ENCODE results near the gene SFMBT2. TPM values are rescaled to one million over a fixed set of nuclear protein-coding genes. Genes with fewer than 3 reads are reported as not detected.
"Not testable (repeated sequence)": the region's sequence is repeated elsewhere in the genome, so short reads cannot be mapped to it uniquely, and the experiment has no call there.

The SFMBT2 gene
- polyA plus RNA-seq, 3 donors: 7.0 to 7.9 (median 7.9) TPM

DNA sequence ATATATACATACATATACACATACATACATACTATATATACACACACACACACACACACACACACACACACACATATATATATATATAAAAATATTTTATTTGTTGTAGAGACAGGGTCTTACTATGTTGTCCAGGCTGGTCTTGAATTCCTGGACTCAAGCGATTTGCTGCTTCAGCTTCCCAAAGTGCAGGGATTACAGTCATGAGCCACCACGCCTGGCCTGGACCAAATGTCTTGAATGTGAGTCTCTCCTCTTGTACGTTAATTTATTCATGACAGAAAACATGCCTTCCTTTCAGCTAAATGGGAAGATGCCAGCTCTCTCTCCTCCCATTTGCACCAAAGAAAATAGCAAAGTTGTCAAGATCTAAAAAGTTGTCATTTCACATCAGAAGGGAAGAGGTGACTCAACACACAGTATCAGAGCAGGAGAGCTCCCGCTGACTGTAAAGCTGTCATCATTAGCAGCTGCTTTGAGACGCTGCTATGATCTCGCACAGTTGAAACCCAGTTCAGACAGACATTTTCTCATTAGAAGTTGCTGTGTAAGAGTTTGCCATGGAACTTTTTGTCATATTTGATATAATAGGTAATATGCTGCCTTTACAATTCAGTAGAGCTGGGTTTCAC lies 224.3 kb downstream of the SFMBT2 start:
- DNase-seq (ENCODE audit: extremely low read depth in 1 of 11, low read depth in 9 of 11, low spot score in 4 of 11): no peak

DNA sequence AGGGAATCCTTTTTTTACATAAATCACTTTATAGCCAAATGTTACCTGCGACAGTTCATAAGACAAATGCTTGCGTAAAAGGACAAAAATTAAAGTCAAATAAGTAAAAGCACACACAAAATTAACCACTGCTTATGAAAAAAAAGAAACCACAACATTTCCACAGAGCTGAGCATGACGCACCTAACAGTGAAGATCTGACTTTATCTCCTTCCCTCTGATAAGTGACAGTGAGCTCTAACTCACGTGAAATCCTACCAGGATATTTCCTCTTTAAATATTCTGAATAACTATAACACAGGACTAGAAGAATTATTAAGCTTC lies 225.5 kb downstream of the SFMBT2 start:
- no peak for DNase-seq (ENCODE audit: extremely low read depth in 1 of 11, low read depth in 9 of 11, low spot score in 4 of 11)

DNA sequence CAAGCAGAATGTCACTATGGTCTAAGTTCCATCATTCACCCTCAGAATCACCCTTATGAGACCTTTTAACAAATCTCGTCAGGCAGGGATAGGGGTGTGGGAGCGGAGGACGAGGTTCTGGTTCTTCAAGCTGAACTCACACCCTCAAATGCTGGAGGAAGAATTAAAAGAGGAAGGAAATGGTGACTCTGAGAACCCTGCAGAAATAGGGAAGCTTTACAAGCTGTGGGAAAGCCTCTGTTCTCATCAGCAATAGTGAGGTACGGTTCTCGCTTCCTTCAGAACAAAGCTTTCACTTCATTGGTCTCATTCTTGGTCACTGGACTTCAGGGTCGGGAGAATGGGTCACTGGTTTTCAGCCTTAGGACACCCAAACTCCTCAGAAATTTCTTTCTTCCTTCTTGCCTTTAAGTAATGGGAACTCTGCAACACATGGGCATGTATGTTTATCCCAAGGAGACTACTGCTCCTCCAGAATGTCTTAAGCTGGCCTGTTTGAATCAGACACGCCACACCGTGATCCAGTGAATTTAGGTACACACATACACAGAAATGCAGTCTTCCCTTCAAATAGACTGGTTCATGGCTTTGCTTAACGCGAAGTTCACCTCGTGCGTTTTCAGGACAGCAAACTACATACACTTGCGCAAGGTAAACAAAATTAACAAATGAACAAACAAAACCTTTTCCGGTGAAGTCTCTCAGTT lies 226.0 kb downstream of the SFMBT2 start:
- no peak for DNase-seq (ENCODE audit: extremely low read depth in 1 of 11, low read depth in 9 of 11, low spot score in 4 of 11)

DNA sequence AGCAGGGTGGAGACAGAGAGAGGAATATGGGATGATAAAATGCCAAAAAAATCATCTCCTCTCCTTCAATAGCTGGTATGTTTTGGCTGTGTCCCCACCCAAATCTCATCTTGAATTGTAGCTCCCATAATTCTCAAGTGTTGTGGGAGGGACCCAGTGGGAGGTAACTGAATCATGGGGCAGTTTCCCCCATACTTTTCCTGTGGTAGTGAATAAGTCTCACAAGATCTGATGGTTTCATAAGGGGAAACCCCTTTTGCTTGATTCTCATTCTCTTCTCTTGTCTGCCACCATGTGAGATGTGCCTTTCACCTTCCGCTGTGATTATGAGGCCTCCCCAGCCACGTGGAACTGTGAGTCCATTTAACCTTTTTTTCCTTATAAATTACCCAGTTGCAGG lies 226.7 kb downstream of the SFMBT2 start:
- DNase-seq (ENCODE audit: extremely low read depth in 1 of 11, low read depth in 9 of 11, low spot score in 4 of 11): not testable (repeated sequence)

DNA sequence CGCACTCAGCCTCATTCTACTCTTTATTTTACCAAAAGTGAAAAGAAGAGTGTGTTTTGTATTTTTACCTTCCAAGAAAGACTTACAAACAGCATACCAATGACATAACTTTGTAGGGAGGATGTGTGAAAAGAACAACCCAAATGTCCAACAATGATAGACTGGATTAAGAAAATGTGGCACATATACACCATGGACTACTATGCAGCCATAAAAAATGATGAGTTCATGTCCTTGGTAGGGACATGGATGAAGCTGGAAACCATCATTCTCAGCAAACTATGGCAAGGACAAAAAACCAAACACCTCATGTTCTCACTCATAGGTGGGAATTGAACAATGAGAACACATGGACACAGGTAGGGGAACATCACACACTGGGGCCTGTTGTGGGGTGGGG lies 228.5 kb downstream of the SFMBT2 start:
- not testable (repeated sequence) for DNase-seq (ENCODE audit: extremely low read depth in 1 of 11, low read depth in 9 of 11, low spot score in 4 of 11)

DNA sequence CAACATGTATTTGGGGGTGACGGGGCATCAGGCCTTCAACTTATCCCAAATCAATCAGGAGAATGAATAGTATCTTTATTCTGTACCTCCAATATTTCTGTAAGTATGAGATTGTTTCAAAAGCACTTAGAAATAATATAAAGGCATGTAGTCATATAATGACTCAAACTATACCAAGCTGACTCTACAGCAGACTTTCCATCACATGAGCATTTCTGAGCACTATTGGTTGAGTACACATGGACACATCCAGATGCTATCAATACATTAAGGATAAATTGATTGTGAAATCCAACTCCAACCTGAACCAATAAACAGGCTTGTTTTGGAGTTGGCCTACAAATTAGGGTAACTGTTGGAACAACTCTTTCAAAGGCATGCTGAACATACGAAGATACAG lies 229.4 kb downstream of the SFMBT2 start:
- no peak for DNase-seq (ENCODE audit: extremely low read depth in 1 of 11, low read depth in 9 of 11, low spot score in 4 of 11)

DNA sequence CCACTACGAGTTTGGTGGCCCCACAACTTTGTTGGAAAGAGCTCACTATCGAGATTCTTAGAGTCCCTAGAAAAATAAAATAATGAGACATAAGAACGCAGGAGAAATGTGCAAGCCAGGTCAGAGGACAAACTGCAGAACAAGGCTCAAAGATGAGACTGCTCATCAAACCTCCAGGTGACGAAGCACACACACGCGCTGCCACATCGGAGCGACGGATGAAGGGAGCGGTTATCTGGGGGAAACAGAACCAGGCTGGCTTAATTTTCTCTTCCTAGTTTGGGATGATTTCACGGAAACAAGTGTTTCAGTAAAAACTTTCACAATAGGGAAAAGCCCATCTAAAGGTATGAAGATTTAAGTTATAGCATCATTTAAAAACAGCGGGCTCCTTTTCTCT lies 231.3 kb downstream of the SFMBT2 start:
- no peak for DNase-seq (ENCODE audit: extremely low read depth in 1 of 11, low read depth in 9 of 11, low spot score in 4 of 11)

DNA sequence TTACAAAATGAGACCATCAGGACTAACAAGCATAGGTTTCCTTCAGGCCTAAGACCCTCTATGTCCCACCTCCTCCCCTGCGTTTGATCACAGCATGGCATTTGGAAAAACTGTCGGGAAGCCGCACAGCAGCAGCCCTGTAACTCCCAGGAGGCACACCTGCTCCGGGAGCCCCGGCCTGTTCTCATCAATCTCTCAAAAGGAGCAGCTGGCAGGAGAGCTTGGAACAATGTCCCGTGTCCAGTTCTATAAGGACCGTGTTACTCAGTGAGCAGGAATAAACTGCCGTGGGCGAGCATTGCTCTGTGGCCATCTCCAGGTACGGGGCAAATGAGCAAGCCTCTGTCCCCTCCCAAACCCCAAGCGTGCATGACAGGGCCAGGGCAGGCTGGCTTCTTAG lies 236.9 kb downstream of the SFMBT2 start:
- DNase-seq (ENCODE audit: extremely low read depth in 1 of 11, low read depth in 9 of 11, low spot score in 4 of 11): no peak

DNA sequence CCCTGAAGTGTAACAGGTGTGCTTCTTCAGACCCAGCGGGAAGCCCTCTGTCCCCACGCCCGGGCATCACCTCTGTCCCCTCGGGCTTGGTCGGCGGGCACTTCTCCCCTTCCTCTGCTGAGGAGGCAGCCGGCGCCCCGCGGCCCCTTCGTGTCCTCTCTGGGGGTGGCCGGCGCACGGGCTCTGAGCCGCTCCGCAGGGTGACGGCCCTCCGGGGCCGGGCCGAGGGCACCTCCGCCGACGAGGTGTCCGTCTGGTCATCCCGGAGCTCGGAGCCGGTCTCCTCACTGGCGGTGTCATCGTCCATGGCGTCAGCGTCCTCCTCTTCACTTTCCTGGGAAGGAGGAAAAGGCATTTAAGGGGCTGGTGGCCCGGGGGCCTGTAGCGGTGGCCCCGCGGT lies 239.0 kb downstream of the SFMBT2 start:
- DNase-seq (ENCODE audit: extremely low read depth in 1 of 11, low read depth in 9 of 11, low spot score in 4 of 11): no peak

DNA sequence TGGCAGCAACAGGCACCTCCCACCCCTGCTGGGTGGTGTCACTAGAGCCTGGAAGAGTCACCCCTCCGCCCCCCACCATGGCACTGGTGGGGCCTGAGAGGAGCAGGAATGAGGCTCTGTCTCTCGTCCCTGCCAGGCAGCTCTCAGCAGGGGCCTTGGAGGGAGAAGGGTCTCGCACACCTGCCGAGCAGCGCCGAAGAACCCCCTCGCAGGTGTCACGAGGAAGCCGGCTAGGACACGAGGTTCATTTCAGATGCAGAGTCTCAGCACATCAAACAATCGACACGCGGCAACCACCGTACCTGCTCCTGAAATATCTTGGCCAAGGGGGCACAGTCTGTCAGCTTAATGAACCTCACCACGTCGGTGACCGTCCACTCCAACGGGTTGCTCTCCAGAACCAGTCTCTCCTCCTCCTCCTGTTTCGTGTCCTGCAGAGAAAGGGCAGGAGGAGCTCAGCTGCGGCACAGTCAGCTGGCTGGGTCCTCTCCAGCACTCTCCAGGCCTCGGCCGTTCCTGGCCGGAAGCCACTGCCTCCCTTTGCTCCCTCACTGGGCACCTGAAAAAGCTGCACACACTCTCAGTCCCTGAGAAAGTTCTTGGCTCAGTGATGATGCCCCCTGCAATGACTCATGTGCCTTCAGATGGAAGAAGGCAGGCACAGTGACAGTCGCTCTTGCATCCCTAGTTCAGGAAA lies 240.1 kb downstream of the SFMBT2 start:
- DNase-seq (ENCODE audit: extremely low read depth in 1 of 11, low read depth in 9 of 11, low spot score in 4 of 11): no peak

DNA sequence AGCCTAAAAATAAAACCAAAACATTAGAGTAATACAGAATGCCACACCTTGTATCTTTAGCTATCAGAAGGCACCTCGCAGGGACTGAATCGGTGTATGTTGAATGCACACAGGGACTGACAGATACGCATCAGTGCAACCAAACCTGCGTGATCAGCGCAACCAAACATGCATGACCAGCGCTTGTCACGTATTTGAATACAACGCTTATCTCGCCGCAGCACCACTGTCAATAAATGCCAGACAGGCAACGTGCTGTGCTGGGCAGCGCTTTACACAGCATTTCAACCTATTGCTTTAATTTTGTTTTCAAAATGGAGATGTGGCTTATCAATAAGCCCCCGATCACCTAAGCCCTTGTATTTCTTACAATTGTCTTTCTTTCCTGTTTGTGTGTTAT lies 242.4 kb downstream of the SFMBT2 start:
- no peak for DNase-seq (ENCODE audit: extremely low read depth in 1 of 11, low read depth in 9 of 11, low spot score in 4 of 11)

DNA sequence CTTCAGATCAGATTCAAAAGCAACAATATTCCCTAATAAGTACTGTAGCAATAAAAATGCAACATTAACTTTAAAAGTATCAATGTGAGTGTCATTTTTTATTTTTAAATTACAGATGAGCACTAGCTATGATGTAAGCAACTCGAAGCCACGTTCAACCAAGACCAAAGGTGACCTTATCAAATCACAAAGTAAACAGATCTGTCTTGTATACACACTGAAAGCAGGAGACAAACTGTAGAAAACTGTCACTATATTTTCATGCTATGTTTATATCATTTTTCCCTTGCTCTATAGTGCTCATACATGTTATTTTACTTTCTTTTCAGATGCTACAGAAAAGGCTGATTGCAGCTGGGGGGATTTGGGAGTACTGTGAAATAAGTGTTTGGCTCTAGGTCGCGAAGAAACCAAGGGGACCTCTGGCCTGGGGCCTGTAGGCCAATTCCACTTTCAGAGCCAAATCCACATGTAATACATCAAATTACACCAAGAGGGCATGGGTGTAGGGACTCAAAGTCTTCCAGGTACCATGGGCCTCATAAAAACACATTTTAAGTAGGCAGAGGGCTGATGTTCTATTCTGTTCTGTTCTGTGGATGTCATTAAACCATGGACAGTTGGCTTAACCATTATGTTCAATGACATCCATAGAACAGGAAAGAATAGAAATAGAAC lies 245.2 kb downstream of the SFMBT2 start:
- no peak for DNase-seq (ENCODE audit: extremely low read depth in 1 of 11, low read depth in 9 of 11, low spot score in 4 of 11)

DNA sequence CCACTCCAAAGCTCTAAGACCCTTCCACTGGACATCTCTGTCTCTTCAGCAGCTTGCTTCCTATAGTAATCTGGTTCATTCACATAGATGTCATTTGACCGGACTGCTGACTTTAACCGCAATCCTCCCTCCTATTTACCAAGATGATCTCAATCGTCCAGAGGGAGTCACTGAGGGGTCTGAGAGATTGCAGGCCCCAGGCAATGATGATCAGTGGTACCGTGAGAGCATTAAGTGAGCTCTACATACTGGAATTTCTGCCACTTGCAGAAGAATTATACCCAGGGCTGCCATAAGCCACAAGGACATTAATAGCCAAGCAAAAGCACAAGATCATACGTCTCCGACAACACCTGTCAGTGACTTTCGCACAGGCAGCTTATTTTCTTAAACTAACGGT lies 245.9 kb downstream of the SFMBT2 start:
- no peak for DNase-seq (ENCODE audit: extremely low read depth in 1 of 11, low read depth in 9 of 11, low spot score in 4 of 11)

DNA sequence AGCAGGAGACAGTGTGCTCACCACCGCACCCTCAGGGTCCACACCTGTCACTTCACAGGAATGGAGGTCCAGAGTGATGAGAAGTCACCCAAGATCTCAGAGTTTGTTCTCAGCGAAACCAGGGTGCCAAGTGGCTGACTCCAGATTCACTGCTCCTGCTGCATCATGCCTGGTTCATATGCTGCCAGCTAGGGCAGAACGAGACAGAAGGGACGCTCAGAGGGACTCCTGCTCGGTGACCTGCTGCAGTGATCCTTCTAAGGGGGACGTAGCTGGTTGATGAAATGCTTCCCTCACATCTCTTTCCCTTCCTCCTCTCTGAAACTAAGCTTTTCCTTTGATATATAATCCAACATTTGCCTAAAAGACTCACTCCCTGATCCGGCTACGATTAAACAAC lies 248.5 kb downstream of the SFMBT2 start:
- no peak for DNase-seq (ENCODE audit: extremely low read depth in 1 of 11, low read depth in 9 of 11, low spot score in 4 of 11)

DNA sequence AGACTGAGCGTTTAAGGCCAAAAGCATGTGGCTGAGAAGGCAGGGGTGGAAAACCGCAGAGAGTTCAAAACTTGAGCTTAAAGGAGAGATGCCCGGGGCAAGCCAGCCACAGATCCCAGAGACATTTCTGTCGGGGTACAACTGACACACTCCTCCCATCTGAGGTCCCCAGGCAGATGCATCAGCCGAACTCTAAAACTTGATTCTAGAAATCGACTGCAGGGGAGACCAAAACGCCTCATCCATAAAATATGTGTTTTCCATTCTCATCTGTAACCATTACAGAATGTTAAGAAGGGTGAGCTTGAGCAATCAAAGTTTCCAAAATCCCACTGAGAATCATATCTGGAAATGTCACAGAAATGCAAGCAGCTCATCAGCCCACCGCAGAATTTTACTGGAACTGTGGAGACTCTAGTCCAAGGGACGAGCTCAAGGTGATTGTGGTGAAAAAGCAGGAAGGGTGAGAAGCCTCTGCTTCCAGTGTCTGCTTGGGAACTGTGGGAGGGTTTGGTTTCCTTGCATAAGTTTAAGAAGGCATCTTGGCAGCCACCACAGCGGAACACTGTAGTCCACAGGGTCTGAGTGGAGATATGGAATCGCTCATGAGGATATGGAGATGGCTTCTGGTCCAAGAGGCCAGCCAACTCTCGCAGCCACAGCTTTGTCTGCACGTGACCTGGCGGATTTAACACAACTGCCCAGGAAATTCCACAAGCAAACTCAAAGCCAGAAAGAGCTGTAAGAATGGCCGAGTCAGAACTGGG lies 249.2 kb downstream of the SFMBT2 start:
- no peak for DNase-seq (ENCODE audit: extremely low read depth in 1 of 11, low read depth in 9 of 11, low spot score in 4 of 11)

DNA sequence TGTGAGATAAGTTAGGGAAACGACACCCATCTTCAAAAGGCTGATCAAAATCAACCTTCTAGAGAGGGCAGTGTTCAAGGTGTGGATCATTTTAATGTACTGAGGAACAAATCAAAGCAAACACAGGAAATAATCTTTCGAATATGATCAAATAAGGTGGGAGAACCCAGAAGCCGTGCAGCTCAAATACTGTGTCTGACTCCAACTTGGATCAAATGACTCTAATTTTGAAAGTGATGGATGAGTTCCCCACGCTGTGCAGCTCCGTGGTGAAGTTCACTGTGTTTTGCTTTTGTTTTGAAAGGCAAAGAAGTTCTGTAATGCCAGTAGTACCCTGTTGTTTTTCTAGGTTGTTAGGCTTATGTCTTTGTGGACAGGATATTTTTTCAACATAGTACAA lies 250.9 kb downstream of the SFMBT2 start:
- DNase-seq (ENCODE audit: extremely low read depth in 1 of 11, low read depth in 9 of 11, low spot score in 4 of 11): no peak

DNA sequence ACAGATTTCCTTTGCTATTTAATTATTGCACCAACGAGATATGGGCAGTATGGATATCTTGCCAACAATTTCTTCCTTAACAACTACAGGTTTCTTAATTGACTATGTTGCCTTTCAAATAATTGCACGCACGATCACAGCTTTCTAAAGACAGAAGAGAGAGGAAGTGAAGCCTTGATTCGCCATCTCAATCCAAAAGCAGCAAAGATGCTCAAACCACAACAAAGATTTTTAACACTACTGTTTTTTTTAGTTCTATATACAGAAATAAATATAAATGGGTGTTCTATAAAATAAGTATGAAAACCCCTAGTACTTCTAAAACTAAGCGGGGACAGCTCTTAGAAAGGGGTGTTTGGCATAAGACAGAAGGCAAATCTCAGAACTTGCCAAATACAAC lies 251.3 kb downstream of the SFMBT2 start:
- DNase-seq (ENCODE audit: extremely low read depth in 1 of 11, low read depth in 9 of 11, low spot score in 4 of 11): no peak

DNA sequence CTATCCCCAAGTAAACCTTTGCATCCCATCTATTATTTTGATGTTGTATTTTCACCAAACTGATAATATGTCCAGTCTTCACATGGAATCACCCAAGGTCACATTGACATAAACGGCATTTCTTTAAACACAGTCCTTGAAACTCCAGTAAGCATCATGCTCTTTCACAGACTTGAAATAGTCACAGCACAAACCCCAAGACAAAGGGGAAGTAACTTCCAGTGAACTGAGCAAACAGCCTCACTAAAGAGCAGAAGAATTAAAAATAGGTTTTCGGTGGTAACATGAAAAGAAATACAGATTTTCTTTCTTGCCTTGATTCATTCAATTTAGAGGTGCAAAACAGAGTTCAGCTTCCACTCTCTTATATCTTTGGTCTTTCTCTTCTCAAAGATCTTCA lies 253.7 kb downstream of the SFMBT2 start:
- DNase-seq (ENCODE audit: extremely low read depth in 1 of 11, low read depth in 9 of 11, low spot score in 4 of 11): no peak

DNA sequence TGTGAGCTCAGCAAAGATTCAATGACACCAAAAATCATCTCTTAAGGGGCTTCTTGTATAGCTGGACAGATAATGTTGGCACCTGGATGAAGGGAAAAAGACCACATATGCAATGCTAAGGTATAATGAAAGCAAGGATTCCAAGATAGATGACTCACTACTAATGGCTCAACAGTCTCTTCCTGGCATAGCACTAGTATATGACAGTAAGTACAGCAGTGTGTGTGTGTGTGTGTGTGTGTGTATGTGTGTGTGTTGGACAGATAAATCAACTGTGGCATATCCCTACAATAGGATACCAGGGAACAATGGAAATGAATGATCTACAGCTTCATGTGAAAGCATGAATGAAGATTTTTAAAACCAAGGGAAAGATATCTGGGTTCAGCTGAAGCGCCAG lies 257.1 kb downstream of the SFMBT2 start:
- DNase-seq (ENCODE audit: extremely low read depth in 1 of 11, low read depth in 9 of 11, low spot score in 4 of 11): no peak
